A549 (cell line): ENCODE measurements around the gene NPW. TPM values are rescaled to one million over a fixed set of nuclear protein-coding genes. Genes with fewer than 3 reads are reported as not detected.

Source experiments
- ATAC-seq, 2 experiments: fragments of 200-7000 bp in 1 of 2; fragments of >200 bp in 1 of 2; cut with Nextera tagmentation in 1 of 2; cut with Tn5 transposase in 1 of 2; 3 replicates each; pipeline versions ENCODE4 v1.8.0 to v1.9.1; 2018 to 2020; ENCODE audit warnings: mild to moderate bottlenecking in 1 of 2, moderate library complexity in 1 of 2
- CTCF ChIA-PET: fragments of 300-600 bp; sonication (Branson Sonifier 250); formaldehyde crosslinking; extraction: SDS; loops from one replicate; lab custom pipeline; 2021; ENCODE audit warnings: antibody characterized with exemption, inconsistent platforms; lab: Yijun Ruan, JAX
- POLR2A ChIA-PET: fragments of 350-600 bp; formaldehyde crosslinking; extraction: SDS; loops from one replicate; lab custom pipeline; 2021; ENCODE audit warnings: antibody characterized with exemption, inconsistent platforms; lab: Yijun Ruan, JAX
- DNase-seq, 2 experiments: peaks; one replicate each; pipeline versions ENCODE4 v3.0.0 to v3.0.0-alpha.2; 2011 to 2016; ENCODE audit warnings: low read depth in 1 of 2, low spot score in 1 of 2
- FAIRE-seq: peaks from 2 replicates; lab custom pipeline; 2011; peaks lifted over from hg19 to GRCh38; lab: Jason Lieb, UNC
- H3K27ac ChIP-seq, 2 experiments: fragments of >200 bp; sonication (Bioruptor Twin); formaldehyde crosslinking; 3 replicates each; pipeline ENCODE4 v1.5.1; 2016 to 2017
- H3K4me1 ChIP-seq: fragments of >200 bp; sonication (Bioruptor Twin); formaldehyde crosslinking; 3 replicates; pipeline ENCODE4 v1.6.1; 2016
- H3K4me2 ChIP-seq: fragments of >200 bp; sonication (Bioruptor Twin); formaldehyde crosslinking; 3 replicates; pipeline ENCODE4 v1.6.1; 2016
- H3K4me3 ChIP-seq: fragments of >200 bp; sonication (Bioruptor Twin); formaldehyde crosslinking; 3 replicates; pipeline ENCODE4 v1.5.1; 2016
- H3K9me3 ChIP-seq: fragments of >200 bp; sonication (Bioruptor Twin); formaldehyde crosslinking; 3 replicates; pipeline ENCODE4 v1.6.1; 2016
- CBX8 ChIP-seq: fragments of 200-600 bp; sonication (generic); IDR thresholded peaks from 2 replicates; pipeline ENCODE4 v1.6.1; 2016
- CHD4 ChIP-seq: fragments of 200-600 bp; sonication (generic); IDR thresholded peaks from 2 replicates; pipeline ENCODE4 v1.6.1; 2016; ENCODE audit warnings: antibody characterized with exemption, mild to moderate bottlenecking, borderline replicate concordance
- EHF ChIP-seq: fragments of 250-450 bp; sonication (Bioruptor Pico); IDR thresholded peaks from 2 replicates; pipeline ENCODE4 v1.5.0; 2020; ENCODE audit warnings: mild to moderate bottlenecking
- FOSB ChIP-seq: fragments of 250-450 bp; sonication (Bioruptor Pico); IDR thresholded peaks from 2 replicates; pipeline ENCODE4 v1.5.0; 2020; ENCODE audit warnings: mild to moderate bottlenecking, moderate library complexity
- GATA3 ChIP-seq: IDR thresholded peaks from 2 replicates; pipeline ENCODE4 v1.6.1; 2012; ENCODE audit warnings: borderline replicate concordance
- MAFK ChIP-seq: fragments of 450-650 bp; IDR thresholded peaks from 2 replicates; pipeline ENCODE4 v1.6.1; 2014; ENCODE audit not compliant: partially characterized antibody
- MYC ChIP-seq: IDR thresholded peaks from 2 replicates; pipeline ENCODE4 v1.6.1; 2012; ENCODE audit warnings: mild to moderate bottlenecking, inconsistent platforms, low read length, improper control_type of control experiment, borderline replicate concordance
- NFE2L2 ChIP-seq: fragments of 150-350 bp; conservative IDR thresholded peaks from 2 replicates; pipeline ENCODE4 v1.6.1; 2014; ENCODE audit warnings: low read length
- NPAS2 ChIP-seq: fragments of 250-450 bp; sonication (Bioruptor Pico); IDR thresholded peaks from 2 replicates; pipeline ENCODE4 v1.8.0; 2022; ENCODE audit warnings: mild to moderate bottlenecking, moderate library complexity, borderline replicate concordance
- POLR2A ChIP-seq: IDR thresholded peaks from 2 replicates; pipeline ENCODE4 v1.6.1; 2012; ENCODE audit warnings: mild to moderate bottlenecking, low read length
- SMC3 ChIP-seq: fragments of >200 bp; sonication (Bioruptor Twin); formaldehyde crosslinking; IDR thresholded peaks from 3 replicates; pipeline ENCODE4 v1.6.1; 2018; ENCODE audit warnings: inconsistent platforms
- ZFP36 ChIP-seq: fragments of 450-650 bp; IDR thresholded peaks from 2 replicates; pipeline ENCODE4 v1.6.1; 2014; ENCODE audit warnings: borderline replicate concordance; ENCODE audit not compliant: partially characterized antibody
- ZSCAN20 ChIP-seq: fragments of 250-450 bp; sonication (Bioruptor Pico); IDR thresholded peaks from 2 replicates; pipeline ENCODE4 v1.8.0; 2022; ENCODE audit warnings: mild to moderate bottlenecking, moderate library complexity
- whole genome bisulfite sequencing: methylation state at CpG from one replicate; pipeline ENCODE4 v1.1.6; 2017; ENCODE audit errors: missing lambda C conversion rate; 5-methylcytosine and 5-hydroxymethylcytosine counted together
- polyA plus RNA-seq, 4 experiments: library from polyadenylated mRNA; depleted of rRNA in 3 of 4; stranded (reverse); fragments of >200 nt; fragmentation: RNase III in 1 of 4; extraction: RNeasy Plus Mini Kit Qiagen cat#74134 plus additional on column Dnase treatment in 1 of 4; gene quantifications; 2 replicates in 3 of 4; 3 replicates in 1 of 4; pipeline ENCODE4 v1.2.3, GENCODE V29; 2011 to 2017
- TF ChIP-seq, protein P1 (sequence below): IDR thresholded peaks from 2 replicates; pipeline ENCODE4 v1.6.1; 2012
- TF ChIP-seq, protein P2 (sequence below): fragments of >200 bp; sonication (Bioruptor Twin); formaldehyde crosslinking; IDR thresholded peaks from 2 replicates; pipeline ENCODE4 v1.6.1; 2016
- TF ChIP-seq, protein P3 (sequence below): IDR thresholded peaks from 2 replicates; pipeline ENCODE4 v1.6.1; 2012

NPW gene
- polyA plus RNA-seq, 2 of the 4 experiments (the other 2 are of a cell fraction), result 0.26 to 1.0 TPM

DNA sequence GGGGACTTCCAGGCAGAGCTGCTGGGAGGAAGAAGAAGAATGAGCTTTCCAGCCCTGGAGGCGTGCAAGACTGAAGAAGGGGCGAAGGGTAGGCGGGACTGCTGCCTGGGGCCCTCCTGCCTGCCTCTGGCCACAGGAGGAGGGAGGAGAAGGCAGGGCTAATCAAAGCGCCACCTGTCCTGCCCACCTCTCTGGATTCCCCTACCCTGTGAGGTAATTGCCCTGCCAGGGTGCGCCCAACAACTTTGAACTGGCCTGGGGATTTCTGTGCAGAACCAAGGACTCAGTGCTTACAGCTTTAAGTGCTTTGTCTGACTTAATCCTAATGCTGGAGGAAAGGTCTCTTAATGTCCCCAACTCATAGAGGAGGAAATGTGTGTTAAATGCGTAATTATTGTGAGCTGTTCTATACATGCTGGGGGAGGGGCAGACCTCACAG is 38.2 kb upstream of the NPW start, which contains the start of gene NOXO1:
NOXO1 (minus strand) TSS at position 72 of the 439 bp plus-strand sequence. CDS start 290 bp downstream, outside the sequence.
- ATAC-seq, result no peak
- 80% methylated on average over 6 of the region's 6 CpGs for WGBS
- FAIRE-seq, result no peak

DNA sequence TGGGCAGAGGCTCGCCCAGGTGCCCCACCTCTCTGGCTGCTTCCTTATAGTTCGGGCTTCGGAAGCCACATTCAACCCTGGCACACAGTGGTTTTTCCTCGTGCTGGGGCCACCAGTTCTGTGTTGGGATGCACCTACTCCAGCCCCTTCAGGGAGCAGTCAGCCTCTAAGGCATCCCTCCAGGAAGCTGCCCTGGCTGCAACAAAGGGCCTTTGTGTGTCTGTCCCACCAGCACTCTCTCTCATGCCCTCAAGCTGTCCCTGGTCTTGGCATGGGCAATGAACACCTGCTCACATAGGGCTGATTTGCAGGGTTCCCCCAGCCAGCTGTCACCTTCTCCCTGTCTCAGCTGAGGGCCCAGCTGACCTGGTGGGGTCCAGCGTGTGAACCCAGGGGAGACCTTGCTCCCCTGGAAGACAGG is 37.6 kb upstream of the NPW start:
- no peaks in the 10 kb centered on the region for H3K9me3 ChIP-seq

More for the DNA sequence above, 38.2 kb upstream of the NPW start, which contains the start of gene NOXO1:
- ChIA-PET CTCF (interaction anchor here (1.3 to 19.7 kb wide), 2 partner anchors 9 to 23 kb away, joined by 3 to 196 read pairs; partner anchors contain the start of genes TBL3 and ZNF598), POLR2A (interaction anchor here (1.1 to 5.4 kb wide), 3 partner anchors 10 to 16 kb away, joined by 3 to 50 read pairs (median 13); partner anchors contain the start of genes RPS2 and TBL3)
- peak within 1 kb of the TSS in 1 of 2 experiments; percentile 13; a peak in 1 of 6 replicates for H3K27ac ChIP-seq
- no peak for DNase-seq
- no peaks in the 10 kb centered on the region for H3K9me3 ChIP-seq
- no peak within 1 kb of the TSS for H3K4me3 ChIP-seq
- peaks cover 26% of the 10 kb centered on the region for H3K4me1 ChIP-seq
- TF ChIP-seq, protein P1, sequence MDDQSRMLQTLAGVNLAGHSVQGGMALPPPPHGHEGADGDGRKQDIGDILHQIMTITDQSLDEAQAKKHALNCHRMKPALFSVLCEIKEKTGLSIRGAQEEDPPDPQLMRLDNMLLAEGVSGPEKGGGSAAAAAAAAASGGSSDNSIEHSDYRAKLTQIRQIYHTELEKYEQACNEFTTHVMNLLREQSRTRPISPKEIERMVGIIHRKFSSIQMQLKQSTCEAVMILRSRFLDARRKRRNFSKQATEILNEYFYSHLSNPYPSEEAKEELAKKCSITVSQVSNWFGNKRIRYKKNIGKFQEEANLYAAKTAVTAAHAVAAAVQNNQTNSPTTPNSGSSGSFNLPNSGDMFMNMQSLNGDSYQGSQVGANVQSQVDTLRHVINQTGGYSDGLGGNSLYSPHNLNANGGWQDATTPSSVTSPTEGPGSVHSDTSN, result 0 out of 2 replicates have a peak, but pooled peaks have one; percentile 43
- no peak for TF ChIP-seq FOSB (CRISPR knock-in tag)
- no peak within 1 kb of the TSS for H3K4me2 ChIP-seq

DNA sequence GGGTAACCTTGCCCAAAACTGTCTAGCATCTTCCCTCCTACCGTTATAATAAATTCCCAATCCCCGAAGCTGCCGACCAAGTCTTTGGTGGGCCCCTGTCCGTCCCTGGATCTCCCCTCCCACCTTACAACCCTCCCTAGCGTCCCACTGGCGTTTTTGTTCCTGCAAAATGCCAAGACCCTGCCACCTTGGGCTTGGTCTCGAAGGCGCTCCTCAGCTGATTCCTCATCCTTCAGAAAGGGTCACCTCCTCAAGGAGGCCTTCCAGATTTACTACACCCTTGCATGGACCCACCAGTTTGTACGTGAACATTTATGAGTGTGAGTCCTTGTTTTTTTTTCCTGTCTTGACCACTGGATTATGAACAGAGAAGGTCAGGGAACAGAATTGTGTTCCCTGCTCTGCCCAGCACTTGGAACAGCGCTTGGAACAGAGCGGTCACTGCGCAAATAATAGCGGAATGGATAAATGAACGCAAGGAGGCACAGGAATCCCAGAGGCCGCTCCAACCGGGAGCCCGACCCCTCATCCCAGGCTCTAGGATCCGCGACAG is 36.5 kb upstream of the NPW start:
- ChIA-PET POLR2A (interaction anchor here (1.5 to 5.4 kb wide), 2 partner anchors 11 to 18 kb away, joined by 6 to 50 read pairs; partner anchors contain the start of genes RPS2 and TBL3), CTCF (interaction anchor here (0.7 to 19.7 kb wide), 7 partner anchors 13 to 157 kb away, joined by 3 to 196 read pairs (median 4); partner anchors contain the start of gene ZNF598)
- WGBS, result 40% methylated on average over 19 of the region's 19 CpGs
- TF ChIP-seq CBX8 (no peak), MYC (no peak), GATA3 (no peak), ZSCAN20 (CRISPR knock-in tag) (no peak), POLR2A (0 out of 2 replicates have a peak, but pooled peaks have one; percentile 15), ZFP36 (peak; percentile 91)
- TF ChIP-seq, protein P2, sequence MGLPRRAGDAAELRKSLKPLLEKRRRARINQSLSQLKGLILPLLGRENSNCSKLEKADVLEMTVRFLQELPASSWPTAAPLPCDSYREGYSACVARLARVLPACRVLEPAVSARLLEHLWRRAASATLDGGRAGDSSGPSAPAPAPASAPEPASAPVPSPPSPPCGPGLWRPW, result no peak
- no peak for ATAC-seq
- peaks cover 30% of the 10 kb centered on the region for H3K4me1 ChIP-seq
- H3K9me3 ChIP-seq, result no peaks in the 10 kb centered on the region
- peak overlapping the region; percentile 67 for H3K4me3 ChIP-seq
- H3K4me2 ChIP-seq, result peak overlapping the region; percentile 86
- no peak for FAIRE-seq
- peak overlapping the region; percentile 86 to 94 for H3K27ac ChIP-seq
- no peak for DNase-seq

More for the DNA sequence above, 37.6 kb upstream of the NPW start:
- POLR2A ChIA-PET, result interaction anchor here (1.1 to 5.4 kb wide), 3 partner anchors 10 to 17 kb away, joined by 3 to 50 read pairs (median 13); partner anchors contain the start of genes RPS2 and TBL3
- 47% methylated on average over 5 of the region's 5 CpGs for WGBS
- FAIRE-seq (no peak), DNase-seq (no peak), ATAC-seq (no peak)
- Histone ChIP-seq H3K4me2 (no peak overlapping the region), H3K27ac (peak overlapping the region in 1 of 2 experiments; percentile 13; a peak in 1 of 6 replicates), H3K4me1 (peaks cover 26% of the 10 kb centered on the region), H3K4me3 (no peak overlapping the region)
- CTCF ChIA-PET, result interaction anchor here (1.1 to 19.7 kb wide), 5 partner anchors 10 to 156 kb away, joined by 3 to 196 read pairs (median 3); partner anchors contain the start of genes TBL3 and ZNF598
- no peak for TF ChIP-seq MAFK
- TF ChIP-seq EHF (CRISPR knock-in tag), result no peak
- no peak for TF ChIP-seq NPAS2 (CRISPR knock-in tag)
- no peak for TF ChIP-seq SMC3
- TF ChIP-seq, protein P3, sequence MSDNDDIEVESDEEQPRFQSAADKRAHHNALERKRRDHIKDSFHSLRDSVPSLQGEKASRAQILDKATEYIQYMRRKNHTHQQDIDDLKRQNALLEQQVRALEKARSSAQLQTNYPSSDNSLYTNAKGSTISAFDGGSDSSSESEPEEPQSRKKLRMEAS, result no peak
- no peak for TF ChIP-seq NFE2L2
- TF ChIP-seq CHD4, result no peak
